SK-N-SH (cell line): ENCODE data around the gene ACTRT3.

ENCODE experiments used
- GABPA ChIP-seq: IDR thresholded peaks from 2 replicates; pipeline ENCODE4 v1.4.0; 2012; ENCODE audit warnings: low read depth, mild to moderate bottlenecking
- JUND ChIP-seq: IDR thresholded peaks from 2 replicates; pipeline ENCODE4 v1.4.0; 2012
- REST ChIP-seq: IDR thresholded peaks from 2 replicates; pipeline ENCODE4 v1.6.1; 2012; ENCODE audit warnings: mild to moderate bottlenecking, low read depth, low read length, moderate library complexity
- RXRA ChIP-seq: IDR thresholded peaks from 2 replicates; pipeline ENCODE4 v1.4.0; 2012; ENCODE audit warnings: low read depth, mild to moderate bottlenecking, borderline replicate concordance
- TAF1 ChIP-seq: IDR thresholded peaks from 2 replicates; pipeline ENCODE4 v1.6.1; 2012; ENCODE audit warnings: low read depth, mild to moderate bottlenecking, low read length, moderate library complexity, borderline replicate concordance

- TF ChIP-seq TAF1 (no peak), REST (no peak), RXRA (no peak), GABPA (no peak), JUND (no peak)
Measured at GRCh38 chr3:169744366-169745054, 24.9 kb downstream of the ACTRT3 start.
